Mesendoderm (in vitro differentiated cells): ENCODE data around the gene KLHL3.
A peak's percentile ranks its signal among the peaks of the same experiment; 100 is the strongest.

ENCODE experiments used
- DNase-seq: peaks from one replicate; pipeline ENCODE4 v3.0.0; 2013
- H2AK5ac ChIP-seq: 2 replicates; pipeline ENCODE4 v1.6.1; 2013; ENCODE audit warnings: low read length, inconsistent platforms
- H2BK120ac ChIP-seq: 2 replicates; pipeline ENCODE4 v1.6.1; 2013; ENCODE audit warnings: low read depth, mild to moderate bottlenecking, low read length, moderate library complexity, mixed read lengths
- H2BK15ac ChIP-seq: replicated peaks from 2 replicates; pipeline ENCODE4 v1.6.1; 2013; ENCODE audit warnings: low read depth, mild to moderate bottlenecking, moderate library complexity
- H2BK5ac ChIP-seq: 2 replicates; pipeline ENCODE4 v1.6.1; 2013; ENCODE audit warnings: low read length, inconsistent platforms
- H3K18ac ChIP-seq: 2 replicates; pipeline ENCODE4 v1.6.1; 2013; ENCODE audit warnings: mild to moderate bottlenecking, low read length, mixed read lengths
- H3K23ac ChIP-seq: one replicate; pipeline ENCODE4 v1.6.1; 2013; ENCODE audit warnings: low read length
- H3K27ac ChIP-seq: 2 replicates; pipeline ENCODE4 v1.5.1; 2013; ENCODE audit warnings: low read depth, mild to moderate bottlenecking, inconsistent platforms, low read length, moderate library complexity
- H3K27me3 ChIP-seq: 2 replicates; pipeline ENCODE4 v1.6.1; 2013; ENCODE audit warnings: low read length, control low read depth, mild to moderate bottlenecking, inconsistent platforms; ENCODE audit not compliant: insufficient read depth, poor library complexity
- H3K36me3 ChIP-seq: 2 replicates; pipeline ENCODE4 v1.6.1; 2013; ENCODE audit warnings: low read length, inconsistent platforms; ENCODE audit not compliant: control insufficient read depth, insufficient read depth
- H3K4ac ChIP-seq: one replicate; pipeline ENCODE4 v1.6.1; 2013; ENCODE audit warnings: low read depth, mild to moderate bottlenecking, low read length, moderate library complexity
- H3K4me1 ChIP-seq: 2 replicates; pipeline ENCODE4 v1.6.1; 2013; ENCODE audit warnings: low read depth, low read length, inconsistent platforms; ENCODE audit not compliant: control insufficient read depth
- H3K4me2 ChIP-seq: 2 replicates; pipeline ENCODE4 v1.6.1; 2013; ENCODE audit warnings: low read length
- H3K4me3 ChIP-seq: 2 replicates; pipeline ENCODE4 v1.5.1; 2013; ENCODE audit warnings: mild to moderate bottlenecking, low read length
- H3K56ac ChIP-seq: one replicate; pipeline ENCODE4 v1.6.1; 2013; ENCODE audit warnings: low read length
- H3K79me1 ChIP-seq: 2 replicates; pipeline ENCODE4 v1.6.1; 2013; ENCODE audit warnings: low read length, inconsistent platforms
- H3K79me2 ChIP-seq: 2 replicates; pipeline ENCODE4 v1.6.1; 2013; ENCODE audit warnings: mild to moderate bottlenecking, low read length; ENCODE audit not compliant: control insufficient read depth, insufficient read depth
- H3K9ac ChIP-seq: 2 replicates; pipeline ENCODE4 v1.6.1; 2013; ENCODE audit warnings: low read length, inconsistent platforms
- H4K5ac ChIP-seq: one replicate; pipeline ENCODE4 v1.6.1; 2013; ENCODE audit warnings: low read length
- H4K8ac ChIP-seq: one replicate; pipeline ENCODE4 v1.6.1; 2013; ENCODE audit warnings: low read depth, mild to moderate bottlenecking, control low read depth, low read length, moderate library complexity
- WGBS: extraction: QIAGEN DNeasy Blood & Tissue Kit; methylation state at CpG from one replicate; pipeline ENCODE4 v1.1.7; 2013; ENCODE audit warnings: low lambda C conversion rate, missing lambda C conversion rate; ENCODE audit not compliant: insufficient coverage; ENCODE audit errors: extremely low coverage; 5-methylcytosine and 5-hydroxymethylcytosine counted together

KLHL3 gene

GRCh38 chr5:137618476-137618875, 117.4 kb downstream of the KLHL3 start:
- no peak overlapping the region for H3K56ac ChIP-seq
- no peak overlapping the region for H3K23ac ChIP-seq
- no CpG with 5 or more reads among the region's 7 CpGs for WGBS
- no peak for DNase-seq
- no peaks in the 10 kb centered on the region for H3K79me2 ChIP-seq
- H4K8ac ChIP-seq: no peak overlapping the region
- H3K4ac ChIP-seq: no peak overlapping the region
- no peak overlapping the region for H3K9ac ChIP-seq
- no peaks in the 10 kb centered on the region for H3K4me1 ChIP-seq
- no peak overlapping the region for H2AK5ac ChIP-seq
- H2BK5ac ChIP-seq: no peak overlapping the region
- H3K27ac ChIP-seq: no peak overlapping the region
- H2BK15ac ChIP-seq: no peak overlapping the region
- H4K5ac ChIP-seq: no peak overlapping the region
- H3K36me3 ChIP-seq: no peaks in the 10 kb centered on the region
- H3K79me1 ChIP-seq: no peaks in the 10 kb centered on the region
- no peak overlapping the region for H3K4me2 ChIP-seq
- no peak overlapping the region for H3K4me3 ChIP-seq
- H2BK120ac ChIP-seq: no peak overlapping the region
- H3K27me3 ChIP-seq: no peaks in the 10 kb centered on the region
- H3K18ac ChIP-seq: no peak overlapping the region

DNA sequence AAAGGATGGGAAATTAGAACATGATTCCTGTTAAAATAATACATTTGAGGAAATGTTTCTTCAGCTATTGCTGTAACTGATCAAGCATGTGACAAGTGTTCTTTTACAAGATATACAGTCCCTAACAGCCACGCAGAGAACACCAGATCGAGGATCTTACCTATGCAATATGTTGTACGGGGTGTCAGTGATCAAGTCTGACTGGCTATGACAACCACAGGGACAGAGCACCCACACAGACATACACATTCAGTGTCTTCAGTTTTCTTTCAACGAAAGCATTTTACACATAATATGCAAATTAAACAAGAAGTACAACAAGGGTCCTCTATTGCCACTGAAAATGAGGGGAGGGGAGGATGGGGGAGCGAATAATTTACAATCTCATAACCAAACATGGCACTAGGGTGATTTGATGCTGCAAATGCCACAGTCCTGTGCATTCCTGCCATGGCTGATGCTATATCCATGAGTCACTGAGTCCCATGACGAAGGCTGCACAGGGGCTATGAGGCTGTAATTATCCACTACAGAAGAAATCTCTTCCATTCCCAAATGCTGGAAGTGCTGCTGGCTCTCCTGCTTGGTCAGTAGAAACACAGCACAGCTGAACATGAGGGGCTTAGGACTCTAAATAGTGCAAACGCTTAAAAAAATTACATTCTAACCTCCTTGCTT, 118.2 kb downstream of the KLHL3 start:
- H3K18ac ChIP-seq: no peak overlapping the region
- DNase-seq: no peak
- no CpG with 5 or more reads among the region's 7 CpGs for WGBS

DNA sequence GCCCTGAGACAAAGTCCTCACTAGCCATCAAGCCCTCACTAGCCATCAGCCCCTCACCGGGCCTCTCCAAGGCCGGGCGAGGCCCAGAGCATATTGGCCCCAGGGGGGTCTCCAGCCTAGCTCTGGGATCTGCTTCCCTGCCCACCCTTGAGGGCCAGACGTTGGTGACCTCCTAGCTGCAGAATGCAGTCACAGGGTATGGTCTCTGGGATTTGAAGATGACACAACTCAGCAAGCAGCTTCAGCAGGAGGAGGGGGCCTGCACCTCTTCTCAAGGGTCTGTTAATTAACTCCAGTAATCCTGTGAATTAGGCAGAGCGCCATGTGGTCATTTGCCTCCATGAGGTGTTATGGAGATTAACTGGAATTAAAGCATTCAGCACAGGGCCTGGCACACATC, 119.8 kb downstream of the KLHL3 start:
- no CpG with 5 or more reads among the region's 5 CpGs for WGBS
- Histone ChIP-seq H3K36me3 (no peaks in the 10 kb centered on the region), H2BK15ac (no peak overlapping the region), H3K23ac (no peak overlapping the region), H3K79me1 (no peaks in the 10 kb centered on the region), H3K56ac (no peak overlapping the region), H3K18ac (no peak overlapping the region), H3K27ac (no peak overlapping the region), H4K8ac (no peak overlapping the region), H3K27me3 (no peaks in the 10 kb centered on the region), H2BK5ac (no peak overlapping the region), H4K5ac (no peak overlapping the region), H3K4me3 (no peak overlapping the region), H3K9ac (no peak overlapping the region), H3K79me2 (no peaks in the 10 kb centered on the region), H2AK5ac (no peak overlapping the region), H3K4me1 (no peaks in the 10 kb centered on the region), H2BK120ac (no peak overlapping the region), H3K4me2 (no peak overlapping the region), H3K4ac (no peak overlapping the region)
- DNase-seq: peak; percentile 53

More for the DNA sequence above, 118.2 kb downstream of the KLHL3 start:
- no peak overlapping the region for H4K8ac ChIP-seq
- H3K4me2 ChIP-seq: no peak overlapping the region
- no peaks in the 10 kb centered on the region for H3K4me1 ChIP-seq
- no peak overlapping the region for H3K23ac ChIP-seq
- no peak overlapping the region for H3K4me3 ChIP-seq
- H2AK5ac ChIP-seq: no peak overlapping the region
- H3K27me3 ChIP-seq: no peaks in the 10 kb centered on the region
- no peak overlapping the region for H2BK120ac ChIP-seq
- no peak overlapping the region for H3K27ac ChIP-seq
- H2BK15ac ChIP-seq: no peak overlapping the region
- H4K5ac ChIP-seq: no peak overlapping the region
- H3K9ac ChIP-seq: no peak overlapping the region
- no peak overlapping the region for H3K56ac ChIP-seq
- no peaks in the 10 kb centered on the region for H3K36me3 ChIP-seq
- no peak overlapping the region for H2BK5ac ChIP-seq
- no peaks in the 10 kb centered on the region for H3K79me1 ChIP-seq
- H3K4ac ChIP-seq: no peak overlapping the region
- no peaks in the 10 kb centered on the region for H3K79me2 ChIP-seq

DNA sequence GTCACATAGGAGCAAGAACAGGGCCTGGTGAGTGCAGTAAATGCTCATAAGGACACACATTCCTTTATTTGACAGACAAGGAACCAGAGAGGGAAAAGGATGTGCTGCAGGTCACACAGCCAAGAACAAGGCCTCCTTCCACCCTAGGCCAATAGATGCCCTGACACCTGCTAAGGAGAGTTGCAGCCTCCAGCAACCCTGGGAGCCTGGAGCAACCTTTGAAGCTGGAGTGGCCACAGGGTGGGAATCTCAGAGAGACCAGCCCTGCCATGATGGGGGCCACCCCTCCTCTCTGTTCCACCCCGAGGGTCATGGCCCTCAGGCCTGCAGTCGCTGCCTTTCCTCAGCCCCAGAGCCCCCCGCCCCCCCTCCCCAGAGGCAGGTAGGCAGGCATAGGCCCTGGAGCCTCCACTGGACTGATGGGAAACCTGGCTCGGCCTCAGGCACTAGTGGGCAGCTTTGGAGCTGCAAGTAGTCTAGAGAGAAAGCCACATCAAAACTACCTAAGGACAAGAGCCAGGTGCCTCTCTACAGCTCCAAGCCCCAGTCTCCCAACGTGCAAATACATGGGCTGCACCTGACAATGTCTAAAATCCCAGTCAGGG, 120.6 kb downstream of the KLHL3 start:
- Histone ChIP-seq H3K4me2 (no peak overlapping the region), H2AK5ac (no peak overlapping the region), H3K79me2 (no peaks in the 10 kb centered on the region), H3K27me3 (no peaks in the 10 kb centered on the region), H3K27ac (no peak overlapping the region), H3K56ac (no peak overlapping the region), H3K4me3 (no peak overlapping the region), H3K9ac (no peak overlapping the region), H3K36me3 (no peaks in the 10 kb centered on the region), H2BK5ac (no peak overlapping the region), H3K4ac (no peak overlapping the region), H2BK15ac (no peak overlapping the region), H3K23ac (no peak overlapping the region), H2BK120ac (no peak overlapping the region), H4K5ac (no peak overlapping the region), H4K8ac (no peak overlapping the region), H3K79me1 (no peaks in the 10 kb centered on the region), H3K18ac (no peak overlapping the region), H3K4me1 (no peaks in the 10 kb centered on the region)
- WGBS: no CpG with 5 or more reads among the region's 5 CpGs
- no peak for DNase-seq

GRCh38 chr5:137613554-137614265, 122.2 kb downstream of the KLHL3 start:
- Histone ChIP-seq H3K79me1 (no peaks in the 10 kb centered on the region), H3K4me2 (no peak overlapping the region), H3K27me3 (no peaks in the 10 kb centered on the region), H2BK15ac (no peak overlapping the region), H3K23ac (no peak overlapping the region), H3K9ac (no peak overlapping the region), H3K4me3 (no peak overlapping the region), H4K5ac (no peak overlapping the region), H3K79me2 (no peaks in the 10 kb centered on the region), H2BK120ac (no peak overlapping the region), H3K18ac (no peak overlapping the region), H3K27ac (no peak overlapping the region), H3K36me3 (no peaks in the 10 kb centered on the region), H3K4ac (no peak overlapping the region), H2AK5ac (no peak overlapping the region), H3K56ac (no peak overlapping the region), H2BK5ac (no peak overlapping the region), H4K8ac (no peak overlapping the region), H3K4me1 (no peaks in the 10 kb centered on the region)
- DNase-seq: no peak
- WGBS: no CpG with 5 or more reads among the region's 7 CpGs
